Limb (tissue), 2 donors: ENCODE measurements around the gene CARD14.
A peak's percentile ranks its signal among the peaks of the same experiment; 100 is the strongest.

Source experiments
- DNase-seq, 2 donors: peaks; one replicate each; pipeline ENCODE4 v3.0.0-alpha.2; 2016; ENCODE audit errors: extremely low spot score in 2 of 2

The CARD14 gene

DNA sequence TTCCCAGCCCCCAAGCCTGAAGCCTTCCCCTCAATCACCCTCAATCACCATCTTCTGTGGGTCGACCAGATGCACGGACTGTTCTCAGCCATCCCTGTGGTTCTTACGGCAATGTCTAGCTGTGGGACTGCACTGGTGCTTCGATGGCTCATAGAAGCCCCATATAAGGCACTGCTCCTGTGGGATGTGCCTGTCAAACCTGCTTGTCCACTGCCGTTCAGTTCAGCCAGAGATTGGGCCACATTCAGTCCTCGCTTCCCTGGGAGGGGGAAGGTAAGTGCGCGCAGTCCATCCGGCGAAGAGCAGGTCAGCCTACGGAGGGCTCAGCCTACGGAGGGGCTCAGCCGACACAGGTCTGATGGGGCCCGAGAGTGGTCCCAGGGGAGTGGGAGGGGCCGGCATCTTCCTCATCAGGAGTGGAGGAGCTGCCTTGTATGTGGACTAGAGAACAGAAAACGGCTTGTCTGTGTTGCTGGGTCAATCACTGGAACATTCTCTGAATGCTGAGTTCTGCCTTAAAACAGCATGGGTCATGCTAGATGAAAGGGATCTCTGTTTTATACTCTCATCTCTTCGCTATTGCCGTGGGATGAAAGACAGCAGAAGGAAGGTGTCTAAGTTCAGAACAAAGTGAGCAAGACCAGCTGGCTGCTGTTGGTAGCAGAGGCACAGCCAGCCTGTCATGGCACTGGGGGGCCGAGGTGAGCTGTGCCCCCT is at the start of gene CARD14:
CARD14 (plus strand) TSS at position 247 of the 717 bp plus-strand sequence. CDS start 11,409 bp downstream, outside the sequence.
- no peak for DNase-seq

DNA sequence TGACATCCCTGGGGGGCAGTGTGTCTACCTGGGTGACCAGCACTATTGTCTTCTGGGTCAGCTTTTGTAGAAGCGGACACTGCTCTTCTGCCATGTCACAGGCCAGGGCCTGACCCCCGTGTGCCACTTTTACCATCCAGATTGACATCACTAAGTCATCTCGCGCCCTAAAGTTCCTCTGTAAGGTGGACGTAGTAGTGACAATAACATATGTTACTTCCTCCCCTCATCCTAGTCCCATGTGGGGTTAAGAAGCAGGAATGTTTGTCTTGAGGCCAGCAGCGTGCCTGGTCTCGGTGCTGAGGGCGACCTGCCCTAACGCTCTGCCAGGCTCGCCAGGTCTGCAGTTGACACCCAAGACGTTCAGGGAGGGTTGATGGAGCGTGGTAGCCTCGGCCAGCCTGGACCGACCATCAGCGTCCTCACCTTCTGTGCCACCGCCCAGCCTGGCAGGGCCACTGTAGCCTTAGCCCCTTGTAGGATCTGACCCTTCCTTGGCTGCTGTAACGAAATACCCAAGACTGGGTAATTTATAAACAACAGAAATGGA is 47.7 kb upstream of the CARD14 start:
- DNase-seq = no peak

- no peak for DNase-seq
These were observed 46.8 kb upstream of the CARD14 start for GRCh38 chr17:80122926-80123505.

DNA sequence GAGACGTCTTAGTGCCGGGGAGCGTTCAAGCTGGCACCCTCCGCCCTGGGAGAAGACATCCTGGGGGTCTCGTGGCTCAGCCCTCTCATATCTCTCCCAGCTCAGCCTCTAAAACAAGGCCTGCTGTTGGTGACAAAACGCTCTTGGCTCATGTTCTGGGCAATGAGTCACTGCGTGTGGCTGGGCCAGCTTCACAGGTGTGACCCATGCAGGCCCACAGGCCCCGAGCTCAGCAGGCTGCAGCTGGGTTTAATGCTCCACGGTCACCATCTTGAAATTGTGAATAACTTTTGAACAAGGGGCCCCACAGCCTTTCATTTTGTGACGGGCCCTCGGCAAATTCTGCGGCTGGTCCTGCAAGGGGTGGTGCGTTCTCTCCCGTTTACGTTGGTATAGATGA is 46.0 kb upstream of the CARD14 start:
- no peak for DNase-seq

- no peak for DNase-seq
These were observed 45.4 kb upstream of the CARD14 start for GRCh38 chr17:80124351-80124981.

GRCh38 chr17:80125656-80126448 is 44.0 kb upstream of the CARD14 start:
- no peak for DNase-seq

GRCh38 chr17:80126449-80126715 is 43.4 kb upstream of the CARD14 start:
- DNase-seq = no peak

DNA sequence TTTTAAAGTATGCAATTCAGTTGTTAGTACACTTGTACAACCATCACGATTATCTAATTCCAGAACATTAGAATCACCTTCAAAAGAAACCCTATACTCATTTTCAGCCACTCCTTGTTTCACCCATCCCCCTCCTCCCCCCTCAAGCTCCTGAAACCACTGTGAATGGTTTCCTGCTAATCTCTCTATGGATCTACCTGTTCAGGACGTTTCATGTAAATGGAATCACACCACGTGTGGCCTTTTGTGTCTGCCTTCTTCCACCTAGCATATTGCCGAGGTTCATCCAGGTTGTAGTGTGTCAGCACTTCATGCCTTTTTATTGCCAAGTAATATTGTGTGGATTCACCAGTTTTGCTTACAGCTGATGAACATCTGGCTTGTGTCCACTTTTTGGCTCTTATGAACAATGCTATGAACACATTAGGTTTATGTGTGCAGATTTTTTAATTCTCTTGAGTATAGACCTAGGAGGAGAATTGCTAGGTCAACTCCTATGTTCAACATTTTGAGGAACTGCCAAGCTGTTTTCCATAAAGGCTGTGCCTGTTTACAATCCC is 40.7 kb upstream of the CARD14 start:
- DNase-seq = no peak

- no peak for DNase-seq
These were observed 38.8 kb upstream of the CARD14 start for GRCh38 chr17:80130992-80131391.

GRCh38 chr17:80132906-80133625 is 36.8 kb upstream of the CARD14 start:
- no peak for DNase-seq

GRCh38 chr17:80133626-80133970 is 36.2 kb upstream of the CARD14 start:
- DNase-seq = no peak

DNA sequence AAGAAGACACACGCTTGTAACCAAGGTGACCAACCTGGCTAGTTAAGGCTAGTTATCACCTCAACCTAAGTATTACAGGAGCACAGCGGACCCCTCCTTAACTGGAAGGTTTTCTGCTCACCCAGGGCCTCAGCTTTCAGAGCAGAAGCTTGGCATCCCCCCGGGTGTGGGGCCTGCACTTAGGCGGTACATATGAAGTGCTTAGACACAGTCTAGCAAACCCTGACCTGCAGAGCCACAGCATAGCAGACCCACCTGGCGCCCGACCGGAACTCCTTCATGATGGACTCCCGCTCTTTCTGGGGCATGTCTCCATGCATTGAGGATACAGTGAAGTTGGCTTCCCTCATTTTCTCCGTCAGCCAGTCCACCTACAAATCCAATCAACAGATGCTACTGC is 32.7 kb upstream of the CARD14 start:
- DNase-seq = no peak

DNA sequence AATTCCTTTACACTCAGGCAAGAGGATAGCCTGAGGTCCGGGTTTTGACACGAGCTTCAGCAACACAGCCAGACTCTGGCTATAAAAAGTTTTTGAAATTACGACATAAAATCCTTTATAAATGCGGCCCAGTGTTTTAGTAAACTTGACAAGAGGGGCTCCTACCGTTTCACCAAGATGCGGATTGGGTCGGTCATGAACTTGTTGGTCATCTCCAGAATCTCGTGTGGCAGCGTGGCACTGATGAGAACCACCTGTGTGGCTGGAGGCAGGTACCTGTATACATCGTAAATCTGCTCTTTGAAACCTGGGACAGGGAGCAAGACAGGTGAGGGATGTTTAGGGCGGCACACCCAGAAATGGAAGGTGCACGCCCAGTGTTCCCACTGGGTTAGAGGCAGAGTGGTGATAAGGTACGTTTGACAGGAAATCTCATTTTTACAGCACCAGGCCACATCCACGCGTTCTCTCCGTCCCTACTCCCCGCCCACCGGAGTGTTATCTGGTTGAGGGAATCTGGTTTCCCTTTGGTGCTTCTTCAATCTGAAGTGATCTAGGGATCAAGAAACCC is 30.9 kb upstream of the CARD14 start:
- no peak for DNase-seq

DNA sequence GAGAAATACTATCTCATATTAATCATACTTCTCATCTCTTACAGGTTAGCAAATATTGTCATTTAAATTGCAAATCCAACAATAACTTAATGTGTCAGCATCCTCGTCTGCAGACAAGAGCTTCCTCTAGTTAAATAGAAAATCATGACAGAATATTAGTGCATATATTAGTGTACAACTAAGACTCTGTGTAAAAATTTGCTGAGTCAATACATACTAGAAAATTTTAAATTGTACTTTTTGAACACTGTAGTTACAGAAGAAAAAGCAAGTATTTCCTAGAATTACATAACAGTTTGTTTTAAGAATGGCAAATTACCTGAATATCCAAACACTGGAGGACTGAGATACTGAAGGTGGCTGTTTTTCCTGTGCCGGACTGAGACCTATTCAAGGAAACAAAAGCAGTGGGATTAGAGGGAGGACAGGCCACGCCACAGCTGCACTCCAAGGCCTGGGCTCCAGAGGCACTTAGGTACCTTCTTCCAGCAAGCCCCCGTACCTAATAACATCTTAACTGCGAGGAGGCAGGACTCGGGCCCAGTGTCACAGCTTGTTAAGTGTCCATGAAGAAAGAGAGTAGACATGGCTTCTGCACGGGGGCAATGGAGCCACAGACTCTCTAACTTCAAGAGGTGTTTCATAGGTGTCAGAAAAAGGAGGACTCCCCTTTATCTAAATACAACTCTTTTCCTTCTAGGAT is 28.2 kb upstream of the CARD14 start:
- DNase-seq = no peak

GRCh38 chr17:80142929-80143328 is 26.9 kb upstream of the CARD14 start:
- no peak for DNase-seq

- DNase-seq = no peak
These were observed 24.5 kb upstream of the CARD14 start for GRCh38 chr17:80145076-80146075.

DNA sequence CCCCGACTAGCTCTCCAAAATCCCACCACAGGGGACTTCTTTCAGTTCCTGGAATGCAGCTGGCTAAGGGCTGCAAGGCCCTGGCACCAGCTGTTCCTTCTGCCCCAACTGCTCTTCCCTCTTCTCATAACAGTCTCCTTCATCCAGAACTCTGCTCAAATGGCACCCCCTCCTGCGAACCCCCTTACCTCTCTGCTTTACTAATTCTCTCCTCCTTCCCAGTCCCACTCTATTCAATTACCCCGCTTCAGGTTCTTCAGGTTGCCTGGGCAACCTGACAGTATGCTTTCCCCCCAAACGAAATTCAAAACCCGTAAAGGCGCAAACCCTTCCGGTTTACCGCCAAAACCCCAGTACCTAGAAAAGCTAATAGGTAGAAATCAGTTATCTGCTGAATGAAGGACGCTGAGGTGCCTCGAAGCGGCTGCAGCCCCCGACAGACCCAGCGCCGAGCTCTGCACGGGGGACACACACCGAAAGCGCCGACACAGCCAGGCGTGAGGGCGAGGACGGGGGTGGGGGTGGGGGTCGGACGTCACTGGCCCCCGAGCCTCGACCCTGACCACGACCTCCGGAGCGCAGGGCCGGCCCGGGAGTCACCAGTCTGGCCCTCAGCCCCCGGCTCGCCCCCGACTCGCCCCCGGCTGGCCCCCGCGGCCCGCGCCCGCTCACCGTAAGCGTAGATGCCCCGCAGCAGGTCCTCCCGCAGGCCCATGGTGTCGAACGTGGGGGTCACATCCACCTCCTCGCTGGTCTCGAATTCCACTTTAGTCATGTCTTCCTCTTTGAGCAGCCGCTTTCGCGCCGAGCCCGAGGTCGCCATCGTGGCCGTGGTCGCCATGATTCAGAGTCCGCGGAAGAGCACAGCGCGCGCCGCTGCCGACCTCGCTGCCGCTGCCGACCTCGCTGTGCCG is 23.5 kb upstream of the CARD14 start:
- DNase-seq = peak in 1 of 2 donors; percentile 64
